ENCODE measurements around the gene SLC5A2. TPM values are rescaled to one million over a fixed set of nuclear protein-coding genes. Genes with fewer than 3 reads are reported as not detected.
A peak's percentile ranks its signal among the peaks of the same experiment; 100 is the strongest.

SLC5A2 gene
- total and polyA plus RNA-seq, 2 of the 13 experiments (the other 11 are each of a cell fraction or from before 2014, with no cell fraction given), result 0.24 to 0.97 TPM

DNA sequence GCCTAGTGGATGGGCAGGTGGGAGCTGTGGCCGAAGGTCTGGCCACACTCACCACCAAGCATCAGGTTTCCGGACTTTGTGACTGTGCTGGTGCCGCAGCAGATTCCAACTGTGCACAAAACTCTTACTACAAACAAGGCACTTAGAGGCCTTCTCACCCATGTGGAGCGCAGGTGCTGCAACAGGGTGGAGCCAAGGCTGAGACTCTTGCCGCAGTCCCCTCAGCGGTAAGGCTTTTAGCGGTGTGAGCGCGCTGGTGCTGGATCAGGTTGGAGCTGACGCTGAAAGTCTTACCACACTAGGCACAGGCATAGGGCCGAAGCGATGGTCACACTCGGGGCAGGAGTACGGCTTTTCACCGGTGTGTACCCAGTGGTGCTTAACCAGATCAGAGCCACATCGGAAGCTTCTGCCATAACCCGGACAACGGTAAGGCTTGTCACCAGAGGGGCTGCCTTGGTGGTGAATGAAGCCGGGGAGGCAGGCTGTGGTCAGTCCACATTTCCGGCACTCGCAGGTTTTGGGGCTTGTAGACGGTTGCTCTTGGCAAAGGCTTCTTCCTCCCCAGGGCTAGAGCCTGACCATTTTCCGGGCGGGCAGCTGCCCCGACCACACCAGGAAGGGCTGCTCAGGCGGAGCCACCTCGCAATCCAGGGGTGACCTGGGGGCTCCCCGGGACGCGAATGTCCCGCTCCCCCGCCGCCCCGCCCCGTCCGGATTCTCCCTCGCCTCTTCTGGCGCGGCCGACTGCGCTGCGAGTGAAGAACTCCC, 24.7 kb upstream of the SLC5A2 start (continued):
- TF ChIP-seq, protein P1, sequence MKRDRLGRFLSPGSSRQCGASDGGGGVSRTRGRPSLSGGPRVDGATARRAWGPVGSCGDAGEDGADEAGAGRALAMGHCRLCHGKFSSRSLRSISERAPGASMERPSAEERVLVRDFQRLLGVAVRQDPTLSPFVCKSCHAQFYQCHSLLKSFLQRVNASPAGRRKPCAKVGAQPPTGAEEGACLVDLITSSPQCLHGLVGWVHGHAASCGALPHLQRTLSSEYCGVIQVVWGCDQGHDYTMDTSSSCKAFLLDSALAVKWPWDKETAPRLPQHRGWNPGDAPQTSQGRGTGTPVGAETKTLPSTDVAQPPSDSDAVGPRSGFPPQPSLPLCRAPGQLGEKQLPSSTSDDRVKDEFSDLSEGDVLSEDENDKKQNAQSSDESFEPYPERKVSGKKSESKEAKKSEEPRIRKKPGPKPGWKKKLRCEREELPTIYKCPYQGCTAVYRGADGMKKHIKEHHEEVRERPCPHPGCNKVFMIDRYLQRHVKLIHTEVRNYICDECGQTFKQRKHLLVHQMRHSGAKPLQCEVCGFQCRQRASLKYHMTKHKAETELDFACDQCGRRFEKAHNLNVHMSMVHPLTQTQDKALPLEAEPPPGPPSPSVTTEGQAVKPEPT (CRISPR knock-in tag; IDR thresholded peaks at IDR 0.05; ENCODE audit: low read depth), result peak; percentile 79
- TF ChIP-seq ZMAT3 (CRISPR knock-in tag; conservative IDR thresholded peaks at IDR 0.05) (peak; percentile 76; the same call in 1 of the 2 replicates), SOX6 (IDR thresholded peaks at IDR 0.05) (no peak), SOX6 (CRISPR knock-in tag; IDR thresholded peaks at IDR 0.05) (peak; percentile 81), ZNF768 (CRISPR knock-in tag; IDR thresholded peaks at IDR 0.05) (peak; percentile 68), ATAD3A (CRISPR knock-in tag; IDR thresholded peaks at IDR 0.05) (peak; percentile 23), AKNA (CRISPR knock-in tag; IDR thresholded peaks at IDR 0.05; ENCODE audit: borderline replicate concordance) (no peak), TRIM24 (CRISPR knock-in tag; IDR thresholded peaks at IDR 0.05) (0 out of 2 replicates have a peak, but pooled peaks have one; percentile 60), ZNF256 (CRISPR knock-in tag; conservative IDR thresholded peaks at IDR 0.05) (0 out of 2 replicates have a peak, but pooled peaks have one; percentile 74), ZNF205 (CRISPR knock-in tag; IDR thresholded peaks at IDR 0.05) (peak; percentile 78), NCOA2 (CRISPR knock-in tag; IDR thresholded peaks at IDR 0.05) (peak; percentile 72), ZNF468 (CRISPR knock-in tag; IDR thresholded peaks at IDR 0.05) (0 out of 2 replicates have a peak, but pooled peaks have one; percentile 28), GFI1 (CRISPR knock-in tag; IDR thresholded peaks at IDR 0.05; ENCODE audit: borderline replicate concordance) (peak; percentile 62; the same call in 1 of the 2 replicates), ZNF547 (CRISPR knock-in tag; IDR thresholded peaks at IDR 0.05) (peak; percentile 91), SP1 (IDR thresholded peaks at IDR 0.05) (no peak), SP1 (CRISPR knock-in tag; IDR thresholded peaks at IDR 0.05) (peak; percentile 78)
- TF ChIP-seq, protein P2, sequence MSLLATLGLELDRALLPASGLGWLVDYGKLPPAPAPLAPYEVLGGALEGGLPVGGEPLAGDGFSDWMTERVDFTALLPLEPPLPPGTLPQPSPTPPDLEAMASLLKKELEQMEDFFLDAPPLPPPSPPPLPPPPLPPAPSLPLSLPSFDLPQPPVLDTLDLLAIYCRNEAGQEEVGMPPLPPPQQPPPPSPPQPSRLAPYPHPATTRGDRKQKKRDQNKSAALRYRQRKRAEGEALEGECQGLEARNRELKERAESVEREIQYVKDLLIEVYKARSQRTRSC (CRISPR knock-in tag; IDR thresholded peaks at IDR 0.05; ENCODE audit: low read depth), result 0 out of 2 replicates have a peak, but pooled peaks have one; percentile 71
- TF ChIP-seq, protein P3, sequence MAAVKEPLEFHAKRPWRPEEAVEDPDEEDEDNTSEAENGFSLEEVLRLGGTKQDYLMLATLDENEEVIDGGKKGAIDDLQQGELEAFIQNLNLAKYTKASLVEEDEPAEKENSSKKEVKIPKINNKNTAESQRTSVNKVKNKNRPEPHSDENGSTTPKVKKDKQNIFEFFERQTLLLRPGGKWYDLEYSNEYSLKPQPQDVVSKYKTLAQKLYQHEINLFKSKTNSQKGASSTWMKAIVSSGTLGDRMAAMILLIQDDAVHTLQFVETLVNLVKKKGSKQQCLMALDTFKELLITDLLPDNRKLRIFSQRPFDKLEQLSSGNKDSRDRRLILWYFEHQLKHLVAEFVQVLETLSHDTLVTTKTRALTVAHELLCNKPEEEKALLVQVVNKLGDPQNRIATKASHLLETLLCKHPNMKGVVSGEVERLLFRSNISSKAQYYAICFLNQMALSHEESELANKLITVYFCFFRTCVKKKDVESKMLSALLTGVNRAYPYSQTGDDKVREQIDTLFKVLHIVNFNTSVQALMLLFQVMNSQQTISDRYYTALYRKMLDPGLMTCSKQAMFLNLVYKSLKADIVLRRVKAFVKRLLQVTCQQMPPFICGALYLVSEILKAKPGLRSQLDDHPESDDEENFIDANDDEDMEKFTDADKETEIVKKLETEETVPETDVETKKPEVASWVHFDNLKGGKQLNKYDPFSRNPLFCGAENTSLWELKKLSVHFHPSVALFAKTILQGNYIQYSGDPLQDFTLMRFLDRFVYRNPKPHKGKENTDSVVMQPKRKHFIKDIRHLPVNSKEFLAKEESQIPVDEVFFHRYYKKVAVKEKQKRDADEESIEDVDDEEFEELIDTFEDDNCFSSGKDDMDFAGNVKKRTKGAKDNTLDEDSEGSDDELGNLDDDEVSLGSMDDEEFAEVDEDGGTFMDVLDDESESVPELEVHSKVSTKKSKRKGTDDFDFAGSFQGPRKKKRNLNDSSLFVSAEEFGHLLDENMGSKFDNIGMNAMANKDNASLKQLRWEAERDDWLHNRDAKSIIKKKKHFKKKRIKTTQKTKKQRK (IDR thresholded peaks at IDR 0.05; ENCODE audit: low read length), result no peak
